Muscle layer of colon (tissue), 2 donors: ENCODE results near the gene ANAPC5.

Experiments used
- H3K27ac ChIP-seq: one replicate; pipeline ENCODE4 v1.7.0; 2013; ENCODE audit warnings: low read depth, mild to moderate bottlenecking, low read length, moderate library complexity
- H3K27me3 ChIP-seq, 2 donors: one replicate each; pipeline ENCODE4 v1.7.0; 2013; ENCODE audit warnings: low read length in 2 of 2, mild to moderate bottlenecking in 2 of 2; ENCODE audit not compliant: insufficient read depth in 2 of 2, control insufficient read depth in 1 of 2
- H3K36me3 ChIP-seq: one replicate; pipeline ENCODE4 v1.7.0; 2013; ENCODE audit warnings: mild to moderate bottlenecking, low read length; ENCODE audit not compliant: insufficient read depth
- H3K4me1 ChIP-seq: one replicate; pipeline ENCODE4 v1.7.0; 2013; ENCODE audit warnings: mild to moderate bottlenecking, low read length; ENCODE audit not compliant: insufficient read depth
- H3K4me3 ChIP-seq, 2 donors: one replicate each; pipeline ENCODE4 v1.7.0; 2013; ENCODE audit warnings: low read length in 2 of 2, low read depth in 1 of 2, mild to moderate bottlenecking in 1 of 2, moderate library complexity in 1 of 2
- H3K9ac ChIP-seq: one replicate; pipeline ENCODE4 v1.7.0; 2013; ENCODE audit warnings: low read length
- H3K9me3 ChIP-seq: one replicate; pipeline ENCODE4 v1.7.0; 2013; ENCODE audit warnings: mild to moderate bottlenecking, low read length
- donor health status: abdominal sarcoma.
- donor health status: Adenocarcinoma of cecum.

Gene ANAPC5, protein sequence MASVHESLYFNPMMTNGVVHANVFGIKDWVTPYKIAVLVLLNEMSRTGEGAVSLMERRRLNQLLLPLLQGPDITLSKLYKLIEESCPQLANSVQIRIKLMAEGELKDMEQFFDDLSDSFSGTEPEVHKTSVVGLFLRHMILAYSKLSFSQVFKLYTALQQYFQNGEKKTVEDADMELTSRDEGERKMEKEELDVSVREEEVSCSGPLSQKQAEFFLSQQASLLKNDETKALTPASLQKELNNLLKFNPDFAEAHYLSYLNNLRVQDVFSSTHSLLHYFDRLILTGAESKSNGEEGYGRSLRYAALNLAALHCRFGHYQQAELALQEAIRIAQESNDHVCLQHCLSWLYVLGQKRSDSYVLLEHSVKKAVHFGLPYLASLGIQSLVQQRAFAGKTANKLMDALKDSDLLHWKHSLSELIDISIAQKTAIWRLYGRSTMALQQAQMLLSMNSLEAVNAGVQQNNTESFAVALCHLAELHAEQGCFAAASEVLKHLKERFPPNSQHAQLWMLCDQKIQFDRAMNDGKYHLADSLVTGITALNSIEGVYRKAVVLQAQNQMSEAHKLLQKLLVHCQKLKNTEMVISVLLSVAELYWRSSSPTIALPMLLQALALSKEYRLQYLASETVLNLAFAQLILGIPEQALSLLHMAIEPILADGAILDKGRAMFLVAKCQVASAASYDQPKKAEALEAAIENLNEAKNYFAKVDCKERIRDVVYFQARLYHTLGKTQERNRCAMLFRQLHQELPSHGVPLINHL

DNA sequence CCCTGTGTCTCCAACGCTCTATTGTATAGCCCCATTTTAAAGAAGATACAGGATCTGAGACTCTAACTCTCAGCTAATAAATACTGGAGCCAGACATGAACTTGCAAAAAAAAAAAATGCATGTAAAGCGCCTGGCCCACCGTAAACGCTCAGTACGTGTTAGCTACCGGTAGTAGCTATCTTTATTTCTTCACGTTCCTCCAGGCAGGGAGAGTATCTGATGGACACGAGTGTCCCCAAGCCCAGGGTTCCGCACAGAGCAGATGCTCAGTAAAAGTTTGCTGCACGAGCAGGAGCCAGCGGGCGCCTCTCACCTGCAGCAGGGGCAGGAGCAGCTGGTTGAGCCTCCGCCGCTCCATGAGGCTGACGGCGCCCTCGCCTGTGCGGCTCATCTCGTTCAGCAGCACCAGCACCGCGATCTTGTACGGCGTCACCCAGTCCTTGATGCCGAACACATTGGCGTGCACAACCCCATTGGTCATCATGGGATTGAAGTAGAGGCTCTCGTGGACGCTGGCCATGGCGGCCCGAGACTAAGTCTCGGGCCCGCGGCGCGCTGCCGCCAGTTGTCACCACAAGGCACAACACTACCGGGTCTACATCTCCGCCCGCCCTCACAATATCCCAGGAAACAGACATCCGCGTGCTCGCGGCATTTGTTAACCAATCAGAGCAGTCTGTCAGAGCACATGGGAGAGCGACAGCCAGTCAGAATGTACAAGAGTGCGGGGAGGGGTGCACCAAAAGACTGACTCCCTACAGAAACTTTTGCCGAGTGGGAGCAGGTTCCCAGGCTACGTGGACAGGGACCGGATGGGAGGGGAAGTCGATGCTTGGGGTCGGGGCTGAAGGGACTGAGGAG lies at the start of gene ANAPC5:
TSS of gene ANAPC5 (minus strand) at position 592 of the 862 bp plus-strand sequence. CDS start at position 521, 71 bp downstream.
- Histone ChIP-seq H3K4me1 (peaks cover 8% of the 10 kb centered on the region), H3K4me3 (peak within 1 kb of the TSS; percentile 93 to 95), H3K36me3 (peaks cover 4% of the 10 kb centered on the region)

DNA sequence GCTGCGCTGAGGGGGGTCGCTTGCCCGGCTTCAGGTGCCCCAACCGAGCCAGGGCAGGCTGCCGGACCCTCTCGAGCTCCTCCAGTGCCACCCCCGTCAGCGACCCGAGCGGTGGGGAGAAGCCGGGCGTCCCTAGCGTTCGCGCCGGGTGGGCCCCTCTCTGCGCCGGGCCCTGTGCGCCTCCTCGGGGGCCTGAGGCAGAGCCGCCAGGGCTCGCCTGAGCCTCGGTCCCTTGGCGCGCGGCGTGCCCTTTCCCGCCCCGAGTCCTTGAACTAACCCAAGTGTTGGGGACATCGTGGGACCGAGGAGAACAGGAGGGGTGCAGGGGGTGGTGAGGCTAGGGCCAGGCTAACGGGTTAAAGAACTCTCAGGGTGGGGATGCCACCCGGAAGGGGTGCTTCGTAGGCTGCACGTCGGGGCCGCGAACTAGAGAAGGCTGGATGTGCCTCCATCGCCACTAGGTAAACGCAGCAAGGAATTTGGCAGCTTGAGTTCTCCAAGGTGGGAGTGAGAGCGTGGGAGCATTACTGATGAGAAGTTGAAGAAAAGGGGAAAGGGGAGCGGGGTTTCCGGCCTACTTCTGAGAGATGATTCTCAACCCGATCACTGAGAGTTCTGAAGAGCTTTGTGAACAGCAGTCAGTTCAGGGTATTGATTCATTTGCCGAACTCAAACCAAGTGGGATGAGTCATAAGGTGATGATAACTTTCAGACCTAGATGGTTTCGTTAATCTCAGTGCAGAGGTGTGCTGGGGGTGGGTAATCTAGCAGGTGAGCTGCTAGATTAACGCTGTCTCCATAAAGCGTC lies 48.3 kb upstream of the ANAPC5 start:
- Histone ChIP-seq H3K4me3 (peak overlapping the region; percentile 77 to 78), H3K27me3 (no peaks in the 10 kb centered on the region), H3K4me1 (peaks cover 35% of the 10 kb centered on the region), H3K36me3 (no peaks in the 10 kb centered on the region), H3K9ac (peak overlapping the region; percentile 22), H3K9me3 (no peaks in the 10 kb centered on the region), H3K27ac (peak overlapping the region; percentile 53)

More for the DNA sequence above, at the start of gene ANAPC5:
- Histone ChIP-seq H3K27me3 (no peaks in the 10 kb centered on the region), H3K9me3 (no peaks in the 10 kb centered on the region), H3K9ac (peak within 1 kb of the TSS; percentile 88), H3K27ac (peak within 1 kb of the TSS; percentile 83)

DNA sequence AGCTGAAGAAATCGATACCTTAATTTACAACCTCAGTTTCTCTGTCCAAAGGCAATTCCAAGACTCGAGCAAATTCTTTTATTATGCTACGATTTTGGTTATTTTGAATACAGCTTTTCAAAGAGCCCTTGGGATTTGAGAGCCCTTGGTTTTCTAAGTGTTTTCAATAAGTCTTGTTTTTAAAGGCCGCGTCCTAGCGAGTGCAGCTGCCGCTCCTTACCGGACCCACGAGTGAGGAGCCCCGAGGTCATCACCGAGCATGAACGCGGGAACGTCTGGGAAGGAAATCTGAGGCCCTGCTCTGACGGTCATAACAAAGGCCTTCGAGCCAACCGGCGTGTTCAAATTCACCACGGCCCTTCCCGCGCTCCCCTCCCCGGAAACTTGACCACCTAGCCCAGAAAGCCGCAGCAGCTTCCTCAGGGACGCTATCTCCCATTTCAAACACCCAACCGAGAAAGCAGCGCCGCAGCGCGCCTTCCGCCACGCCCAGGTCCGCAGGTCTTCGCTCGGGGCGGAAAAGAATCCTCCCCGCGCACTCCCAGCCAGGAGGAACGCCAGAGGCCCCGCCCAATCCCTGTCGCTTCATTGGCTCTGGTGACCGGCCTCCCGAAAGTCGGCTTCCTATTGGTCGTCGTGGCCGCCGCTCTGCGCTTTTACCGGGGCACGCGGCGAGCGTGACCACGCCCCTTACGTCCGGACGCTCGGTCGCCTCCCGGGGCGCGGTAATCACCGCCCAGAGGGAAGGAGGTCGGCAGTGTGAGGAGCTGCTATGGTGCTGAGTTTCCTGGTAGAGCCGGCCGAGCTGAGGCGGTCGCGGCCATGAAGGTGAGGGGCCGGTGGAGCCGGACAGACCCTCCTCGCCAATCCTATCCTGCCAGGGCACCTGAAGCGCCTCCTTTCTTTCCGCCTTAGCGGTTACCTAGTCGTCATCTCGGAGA lies 47.5 kb upstream of the ANAPC5 start, which contains the start of gene RNF34:
TSS of gene RNF34 (plus strand) at position 728 of the 941 bp plus-strand sequence. CDS start at position 823, 95 bp downstream.
- Histone ChIP-seq H3K27me3 (no peaks in the 10 kb centered on the region), H3K27ac (peak within 1 kb of the TSS; percentile 53), H3K4me1 (peaks cover 28% of the 10 kb centered on the region)

DNA sequence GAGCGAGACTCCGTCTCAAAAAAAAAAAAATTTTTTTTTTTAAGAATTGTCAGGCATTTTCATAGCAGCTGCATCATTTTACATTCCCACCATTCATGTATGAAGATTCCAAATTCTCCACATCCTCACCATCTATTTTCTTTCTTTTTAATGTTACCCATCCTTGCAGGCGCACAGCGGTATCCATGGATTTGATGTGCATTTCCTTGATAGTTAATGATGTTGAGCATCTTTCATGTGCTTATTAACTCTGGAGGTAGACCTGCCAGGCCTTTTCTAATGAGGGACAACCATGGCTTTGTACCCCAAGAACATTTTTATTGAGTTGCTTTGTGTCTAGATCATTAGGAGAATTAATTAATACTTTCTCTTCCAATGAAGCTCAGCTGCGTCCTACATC lies 46.1 kb upstream of the ANAPC5 start:
- H3K27me3 ChIP-seq: no peaks in the 10 kb centered on the region
- peak overlapping the region in 1 of 2 donors; percentile 77 for H3K4me3 ChIP-seq
- H3K9me3 ChIP-seq: no peaks in the 10 kb centered on the region
- H3K9ac ChIP-seq: no peak overlapping the region
- H3K27ac ChIP-seq: no peak overlapping the region
- peaks cover 25% of the 10 kb centered on the region for H3K4me1 ChIP-seq
- H3K36me3 ChIP-seq: no peaks in the 10 kb centered on the region

More for the DNA sequence above, 47.5 kb upstream of the ANAPC5 start, which contains the start of gene RNF34:
- Histone ChIP-seq H3K9me3 (no peaks in the 10 kb centered on the region), H3K4me3 (peak within 1 kb of the TSS; percentile 77 to 78), H3K9ac (peak within 1 kb of the TSS; percentile 23), H3K36me3 (no peaks in the 10 kb centered on the region)

DNA sequence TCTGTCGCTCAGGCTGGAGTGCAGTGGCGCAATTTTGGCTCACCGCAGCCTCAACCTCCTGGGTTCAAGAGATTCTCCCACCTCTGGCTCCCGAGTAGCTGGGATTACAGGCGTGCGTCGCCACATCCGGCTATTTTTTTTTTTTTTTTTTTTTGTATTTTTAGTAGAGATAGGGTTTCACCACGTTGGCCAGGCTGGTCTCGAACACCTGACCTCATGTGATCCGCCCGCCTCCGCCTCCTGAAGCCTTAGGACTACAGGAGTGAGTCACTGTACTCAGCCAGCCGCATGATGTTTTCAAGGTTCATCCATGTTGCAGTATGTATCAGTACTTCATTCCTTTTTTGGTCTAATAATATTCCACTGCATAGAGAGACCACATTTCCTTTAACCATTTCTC lies 45.3 kb upstream of the ANAPC5 start:
- Histone ChIP-seq H3K4me1 (peaks cover 25% of the 10 kb centered on the region), H3K9ac (no peak overlapping the region), H3K4me3 (no peak overlapping the region), H3K27me3 (no peaks in the 10 kb centered on the region), H3K36me3 (no peaks in the 10 kb centered on the region), H3K9me3 (no peaks in the 10 kb centered on the region), H3K27ac (no peak overlapping the region)

DNA sequence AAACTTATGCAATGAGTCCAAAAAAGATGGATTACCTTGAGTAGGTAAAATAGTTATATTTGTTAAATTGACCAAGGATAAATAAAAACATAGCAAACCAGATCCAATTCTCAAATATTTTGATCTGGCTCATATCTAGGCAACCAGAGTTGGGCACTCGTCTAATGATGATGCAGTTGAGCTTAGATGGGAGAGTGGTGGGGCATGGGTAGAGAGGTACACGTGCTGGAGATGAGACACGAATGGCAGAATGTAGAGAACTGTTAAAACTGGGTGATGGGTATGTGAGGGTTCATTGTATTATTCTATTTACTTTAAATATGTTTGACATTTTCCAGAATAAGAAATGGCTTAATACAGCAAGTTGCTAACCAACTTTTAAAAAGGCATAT lies 40.1 kb upstream of the ANAPC5 start:
- Histone ChIP-seq H3K4me3 (no peak overlapping the region), H3K9me3 (no peaks in the 10 kb centered on the region), H3K27me3 (no peaks in the 10 kb centered on the region), H3K36me3 (no peaks in the 10 kb centered on the region), H3K9ac (no peak overlapping the region), H3K27ac (no peak overlapping the region), H3K4me1 (no peaks in the 10 kb centered on the region)

DNA sequence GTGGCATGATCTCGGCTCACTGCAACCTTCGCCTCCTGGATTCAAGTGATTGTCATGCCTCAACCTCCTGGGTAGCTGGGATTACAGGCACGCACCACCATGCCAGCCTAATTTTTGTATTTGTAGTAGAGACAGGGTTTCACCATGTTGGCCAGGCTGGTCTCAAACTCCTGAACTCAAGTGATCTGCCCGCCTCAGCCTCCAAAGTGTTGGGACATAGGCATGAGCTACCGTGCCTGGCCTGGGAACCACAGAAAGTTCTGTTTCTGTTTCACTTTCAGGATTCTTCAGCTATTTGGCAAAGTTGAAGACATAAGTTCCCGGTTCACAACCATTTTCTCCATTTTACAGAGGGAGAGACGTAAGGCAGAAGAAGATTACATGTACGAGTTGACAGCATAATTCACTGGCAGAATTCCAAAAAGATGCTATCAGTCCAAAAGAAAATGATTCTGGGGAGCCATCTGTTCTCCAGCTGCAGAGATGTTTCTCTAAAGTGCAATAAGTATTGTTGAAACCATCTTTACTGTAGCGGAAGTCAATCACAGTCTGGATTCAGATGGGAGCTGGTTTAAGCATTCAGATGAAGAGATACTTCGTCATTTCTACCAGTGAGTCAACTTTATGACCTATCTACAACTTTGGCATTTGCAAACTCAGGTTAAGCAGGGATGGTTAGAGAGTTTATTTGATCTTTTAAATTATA lies 39.6 kb upstream of the ANAPC5 start:
- H3K36me3 ChIP-seq: no peaks in the 10 kb centered on the region
- H3K4me1 ChIP-seq: no peaks in the 10 kb centered on the region
- H3K4me3 ChIP-seq: no peak overlapping the region
- H3K9me3 ChIP-seq: no peaks in the 10 kb centered on the region
- H3K27ac ChIP-seq: no peak overlapping the region
- no peak overlapping the region for H3K9ac ChIP-seq
- no peaks in the 10 kb centered on the region for H3K27me3 ChIP-seq

DNA sequence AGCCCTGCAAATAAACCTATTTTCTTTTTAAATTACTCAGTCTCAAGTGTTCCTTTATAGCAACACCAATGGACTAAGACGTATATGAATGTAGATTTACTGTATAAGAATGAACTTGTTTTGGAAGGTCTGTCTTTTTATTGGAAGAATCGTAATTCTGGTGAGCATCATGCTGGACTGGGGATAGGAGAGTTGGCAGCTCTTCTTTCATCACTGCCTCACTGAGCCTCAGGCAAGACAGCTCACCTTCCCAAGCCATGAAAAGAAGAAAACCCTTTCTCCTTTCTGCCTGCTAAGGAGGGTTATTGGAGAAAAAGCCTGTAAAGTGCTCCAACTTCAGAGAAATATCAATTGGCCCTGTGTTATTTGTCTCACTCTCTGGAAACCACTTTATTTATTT lies 38.6 kb upstream of the ANAPC5 start:
- no peaks in the 10 kb centered on the region for H3K9me3 ChIP-seq
- H3K9ac ChIP-seq: no peak overlapping the region
- no peaks in the 10 kb centered on the region for H3K36me3 ChIP-seq
- H3K27me3 ChIP-seq: no peaks in the 10 kb centered on the region
- H3K27ac ChIP-seq: no peak overlapping the region
- no peaks in the 10 kb centered on the region for H3K4me1 ChIP-seq
- H3K4me3 ChIP-seq: no peak overlapping the region

DNA sequence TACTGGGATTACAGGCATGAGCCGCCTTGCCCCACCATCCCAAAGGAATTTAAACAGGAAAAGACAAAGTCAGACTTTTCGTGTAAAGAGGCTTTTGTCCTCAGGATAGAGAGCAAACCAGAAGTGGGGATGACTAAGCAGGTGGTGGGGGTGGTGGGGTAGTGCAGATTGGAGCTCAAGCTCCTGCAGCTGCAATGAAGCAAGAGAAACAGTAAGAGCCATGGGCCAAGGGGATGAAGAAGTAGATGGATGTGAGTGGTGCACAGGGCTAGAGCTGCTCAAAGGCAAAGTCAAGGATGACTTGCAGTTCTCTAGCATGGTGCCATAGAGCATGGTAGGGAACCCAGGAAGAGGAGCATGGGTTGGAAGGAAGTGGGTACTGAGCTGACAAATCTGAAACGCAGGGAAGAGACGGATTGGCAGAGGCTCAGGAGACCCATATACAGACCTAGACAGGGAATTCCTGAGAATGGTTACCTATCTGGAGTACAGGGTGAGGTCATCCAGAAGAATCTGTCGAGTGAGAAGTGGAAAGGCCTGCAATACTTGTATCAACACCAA lies 36.3 kb upstream of the ANAPC5 start:
- H3K9me3 ChIP-seq: no peaks in the 10 kb centered on the region
- no peaks in the 10 kb centered on the region for H3K4me1 ChIP-seq
- H3K27me3 ChIP-seq: no peaks in the 10 kb centered on the region
- H3K9ac ChIP-seq: no peak overlapping the region
- no peaks in the 10 kb centered on the region for H3K36me3 ChIP-seq
- H3K27ac ChIP-seq: no peak overlapping the region
- H3K4me3 ChIP-seq: no peak overlapping the region
